ENCODE measurements around the gene ANO1.

- no peak for TF ChIP-seq NFIC (IDR thresholded peaks at IDR 0.05)
- no peak for TF ChIP-seq CEBPB (IDR thresholded peaks at IDR 0.05)
- no peak for TF ChIP-seq TEAD4 (IDR thresholded peaks at IDR 0.05)
- no peak for TF ChIP-seq CREB1 (IDR thresholded peaks at IDR 0.05; ENCODE audit: low read depth)
- no peak for TF ChIP-seq ZBTB7A (IDR thresholded peaks at IDR 0.05; ENCODE audit: low read depth)
These were observed 37.7 kb downstream of the ANO1 start for GRCh38 chr11:70115778-70116177.

Data from Ishikawa (cell line).